GM18873 (cell line): ENCODE results near the gene KIF2A.

ENCODE experiments used
- ATAC-seq: cut with Tn5 transposase; IDR thresholded peaks from one replicate; pipeline ENCODE4 v1.9.1; 2021; ENCODE audit warnings: mild to moderate bottlenecking, moderate library complexity, moderate number of reproducible peaks; ENCODE audit not compliant: unreplicated experiment, low FRiP score

The KIF2A gene

GRCh38 chr5:62326702-62327101, 20.7 kb downstream of the KIF2A start:
- ATAC-seq, result no peak

GRCh38 chr5:62327138-62328053, 21.4 kb downstream of the KIF2A start:
- no peak for ATAC-seq

DNA sequence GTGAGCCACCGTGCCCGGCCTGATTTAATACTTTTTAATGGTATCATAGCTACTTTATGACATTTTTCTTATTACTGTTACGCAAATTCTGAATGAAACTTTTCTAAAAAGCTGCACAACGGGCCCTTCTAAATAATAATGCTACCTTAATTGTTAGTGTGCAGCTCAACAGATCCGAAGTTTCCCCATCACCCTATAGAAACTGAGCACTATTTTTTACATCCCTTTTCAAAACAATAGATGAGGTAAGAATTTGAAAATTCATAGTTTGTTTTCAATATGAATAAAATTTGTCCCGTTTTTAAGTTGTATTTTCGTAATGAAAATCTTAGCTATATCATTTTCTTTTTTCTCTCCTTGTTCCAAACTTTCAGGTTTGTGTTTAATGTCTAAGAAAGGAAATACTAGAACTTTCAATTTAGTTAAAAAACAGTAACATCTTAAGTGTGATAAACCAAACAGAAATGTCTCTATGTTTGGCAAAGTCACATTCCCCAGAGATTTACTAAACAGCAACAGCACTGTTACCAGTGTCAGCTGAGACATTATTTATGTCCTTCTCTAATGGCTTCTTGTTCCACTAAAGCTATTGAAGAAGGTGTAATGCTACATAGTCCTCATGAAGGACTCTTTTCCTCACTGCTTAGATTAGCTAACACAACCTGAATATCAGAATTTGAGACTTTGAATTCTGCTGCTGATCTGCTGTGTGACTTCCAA, 22.9 kb downstream of the KIF2A start:
- no peak for ATAC-seq

DNA sequence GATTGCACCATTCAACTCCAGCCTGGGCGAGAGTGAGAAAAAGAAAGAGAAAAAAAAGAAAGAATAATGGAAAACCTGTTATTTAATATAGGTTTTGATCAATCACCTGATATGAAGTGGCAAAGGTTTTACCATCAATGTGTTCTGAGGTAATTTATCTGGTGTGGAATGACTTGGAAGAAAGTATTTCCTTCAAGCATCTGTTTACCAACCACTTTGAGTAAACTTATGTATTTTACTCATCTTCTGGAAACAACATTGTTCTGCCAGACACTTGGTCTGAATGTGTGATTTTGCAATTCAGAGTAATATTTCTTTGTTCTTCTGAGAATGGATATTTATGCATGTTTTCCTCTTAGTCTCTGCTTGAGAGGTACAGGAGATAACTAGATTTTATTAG, 24.3 kb downstream of the KIF2A start:
- no peak for ATAC-seq

GRCh38 chr5:62331921-62332320, 25.9 kb downstream of the KIF2A start:
- no peak for ATAC-seq

DNA sequence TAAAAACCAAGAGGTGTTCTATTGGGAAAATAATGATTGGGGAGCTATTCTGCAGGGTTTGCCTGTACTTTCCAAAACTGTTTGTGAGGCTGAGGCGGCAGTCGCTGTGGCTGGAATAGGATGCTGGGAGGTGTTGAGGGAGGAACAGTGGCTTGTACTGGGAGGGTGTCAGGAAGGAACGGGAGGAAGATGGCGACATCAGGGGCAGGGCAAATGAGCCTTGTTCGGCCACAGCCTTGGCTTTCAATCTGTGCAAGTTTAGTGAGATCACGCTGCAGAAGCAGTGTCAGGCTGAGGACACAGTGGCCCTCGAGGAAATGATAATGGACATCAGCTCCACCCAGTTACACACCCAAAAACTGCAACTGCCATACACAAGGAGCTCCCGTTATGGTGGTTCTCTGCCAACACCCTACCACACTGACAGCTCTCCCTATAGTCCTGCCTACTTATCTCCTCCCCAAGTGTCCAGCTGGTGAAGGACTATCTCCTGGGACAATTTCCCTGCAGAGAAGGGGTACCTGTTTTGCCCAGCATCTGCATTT, 27.3 kb downstream of the KIF2A start:
- no peak for ATAC-seq

- ATAC-seq, result no peak
Measured at GRCh38 chr5:62334082-62334481, 28.1 kb downstream of the KIF2A start.

GRCh38 chr5:62340392-62340791, 34.4 kb downstream of the KIF2A start:
- no peak for ATAC-seq

- ATAC-seq, result no peak
Measured at GRCh38 chr5:62340979-62341378, 35.0 kb downstream of the KIF2A start.

DNA sequence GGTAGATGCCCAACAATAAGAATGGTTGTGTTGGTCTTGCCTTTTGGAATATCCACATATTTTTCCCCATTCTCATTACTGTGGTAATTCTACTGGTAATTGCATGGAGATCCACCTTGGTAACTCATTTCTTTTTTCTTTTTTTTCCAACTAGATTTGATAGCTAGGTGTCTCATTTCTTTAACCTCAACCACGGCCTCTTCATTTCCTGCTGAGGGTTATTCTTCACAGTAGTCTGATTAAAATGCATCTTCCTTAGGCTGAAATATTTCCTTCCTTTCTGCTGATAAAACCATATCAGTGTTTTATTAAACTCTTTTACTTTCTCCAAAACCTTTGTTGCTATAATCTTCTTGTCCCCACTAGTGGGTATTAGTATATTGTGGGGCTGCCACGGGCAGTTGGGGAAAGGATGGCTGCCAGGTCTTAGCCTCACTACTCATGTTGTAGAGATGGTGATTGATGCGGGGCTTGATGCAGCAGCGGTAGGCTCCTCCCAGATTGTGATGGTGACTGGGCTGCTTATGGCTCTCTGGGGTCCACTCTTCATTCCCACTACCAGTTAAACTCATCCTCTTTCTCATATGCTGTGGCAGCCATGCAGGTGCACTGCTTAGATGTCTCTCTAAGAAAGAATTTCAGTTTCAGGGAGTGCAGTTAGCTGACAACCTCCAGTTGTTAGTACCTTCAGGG, 35.9 kb downstream of the KIF2A start:
- ATAC-seq, result peak; percentile 58

GRCh38 chr5:62342476-62342837, 36.5 kb downstream of the KIF2A start:
- peak; percentile 17 for ATAC-seq

GRCh38 chr5:62343428-62343827, 37.4 kb downstream of the KIF2A start:
- ATAC-seq, result no peak

- no peak for ATAC-seq
Measured at GRCh38 chr5:62346748-62347147, 40.7 kb downstream of the KIF2A start.

DNA sequence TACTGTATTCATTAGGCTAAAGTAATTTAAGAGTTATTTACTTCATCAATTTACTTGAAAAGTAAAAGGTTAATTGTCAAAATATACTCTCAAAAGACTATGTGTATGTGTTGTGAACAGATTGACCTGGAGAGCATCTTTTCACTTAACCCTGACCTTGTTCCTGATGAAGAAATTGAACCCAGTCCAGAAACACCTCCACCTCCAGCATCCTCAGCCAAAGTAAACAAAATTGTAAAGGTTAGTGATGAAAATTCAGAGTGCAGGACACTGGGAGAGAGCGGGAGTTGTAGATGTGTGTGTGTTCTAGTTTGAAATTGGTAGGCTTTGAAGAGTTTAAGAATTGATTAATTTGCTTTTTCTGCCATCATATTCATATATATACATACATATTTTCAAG, 41.9 kb downstream of the KIF2A start:
- ATAC-seq, result no peak

DNA sequence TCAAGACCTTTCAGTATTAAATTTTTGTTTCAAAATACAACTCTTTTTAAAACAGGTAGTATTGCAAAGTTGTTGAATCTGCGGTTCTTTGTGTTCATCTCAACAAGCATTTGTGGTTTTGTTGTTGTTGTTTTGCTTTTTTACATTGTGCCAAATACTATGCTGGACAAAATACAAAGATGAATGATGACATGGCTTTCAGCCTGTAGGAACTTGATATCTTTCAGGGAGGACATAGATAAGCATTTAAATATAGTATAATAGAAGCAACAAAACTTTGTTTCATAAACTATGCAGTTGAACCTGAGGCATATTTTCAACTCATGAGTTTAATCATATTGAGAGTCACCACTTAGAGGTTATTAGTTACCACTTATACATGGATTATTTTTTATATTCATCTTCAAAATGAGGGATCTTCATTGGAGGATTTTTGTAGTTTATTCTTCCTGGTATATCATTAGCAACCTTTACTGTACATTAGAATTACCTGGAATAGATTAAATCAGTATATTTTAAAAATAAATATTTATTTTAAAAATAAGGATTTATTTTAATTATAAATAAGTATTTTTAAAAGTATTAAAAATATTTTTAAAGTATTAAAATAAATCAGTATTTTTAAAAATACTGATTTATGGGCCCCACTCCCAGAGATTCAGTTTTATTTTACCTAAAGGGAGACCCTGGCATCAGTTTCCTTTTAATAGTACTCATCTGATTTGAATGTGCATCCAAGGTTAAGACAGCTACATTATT, 42.9 kb downstream of the KIF2A start:
- ATAC-seq, result no peak

- ATAC-seq, result peak; percentile 91
Measured at GRCh38 chr5:62354028-62354874, 48.2 kb downstream of the KIF2A start.

- ATAC-seq, result no peak
Measured at GRCh38 chr5:62362701-62363100, 56.7 kb downstream of the KIF2A start.

DNA sequence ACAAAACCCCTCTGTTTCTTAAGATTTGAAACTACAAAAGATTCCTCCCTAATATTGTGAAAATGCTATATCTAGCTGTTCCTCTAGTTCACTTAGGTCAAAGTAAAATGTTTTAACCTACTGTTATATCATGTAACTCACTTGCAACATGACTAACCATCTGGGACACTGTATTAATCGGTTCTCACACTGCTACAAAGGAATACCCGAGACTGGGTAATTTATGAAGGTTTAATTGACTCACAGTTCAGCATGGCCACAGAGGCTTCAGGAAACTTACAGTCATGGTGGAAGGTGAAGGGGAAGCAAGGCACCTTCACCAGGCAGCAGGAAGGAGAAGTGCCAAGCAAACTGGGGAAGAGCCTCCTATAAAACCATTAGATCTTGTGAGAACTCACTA, 63.0 kb downstream of the KIF2A start:
- ATAC-seq, result no peak

DNA sequence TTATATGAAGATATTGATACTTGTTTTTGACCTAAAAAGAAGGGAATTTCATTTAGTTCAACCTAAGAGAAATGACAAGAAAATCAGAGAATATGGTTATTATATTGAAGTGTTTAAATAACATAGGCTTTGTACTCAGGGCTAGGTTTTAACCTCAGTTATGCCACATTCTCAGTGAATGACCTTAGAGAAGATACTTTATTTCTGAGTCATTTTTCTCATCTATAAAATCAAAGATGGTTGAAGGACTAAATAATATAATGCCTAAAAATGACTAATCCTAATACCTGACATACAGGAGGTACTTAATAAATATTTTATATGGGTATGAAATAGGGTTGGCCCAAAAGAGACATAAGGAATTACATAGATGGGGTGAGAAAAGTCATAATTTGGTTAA, 65.4 kb downstream of the KIF2A start:
- no peak for ATAC-seq
